PC-9 (cell line): ENCODE data around the gene OR8B12.

Experiments
- CTCF ChIP-seq: fragments of 200-600 bp; sonication (generic); conservative IDR thresholded peaks from 2 replicates; pipeline ENCODE4 v1.6.1; 2017; ENCODE audit warnings: mixed run types, antibody characterized with exemption, mild to moderate bottlenecking, moderate library complexity
- EZH2 ChIP-seq: fragments of 200-600 bp; sonication (generic); IDR thresholded peaks from 2 replicates; pipeline ENCODE4 v1.8.0; 2017; ENCODE audit warnings: antibody characterized with exemption, low read depth

GRCh38 chr11:124517314-124517713, 26.1 kb downstream of the OR8B12 start:
- TF ChIP-seq CTCF (no peak), EZH2 (no peak)
